ENCODE data around the gene TNK1. TPM values are rescaled to one million over a fixed set of nuclear protein-coding genes. Genes with fewer than 3 reads are reported as not detected.

TNK1 gene
- total and polyA plus RNA-seq, 7 donors = 0.56 to 1.7 (median 0.82) TPM

- no peaks in the 10 kb centered on the region for H3K36me3 ChIP-seq (ENCODE audit: insufficient read depth in 1 of 2, low read depth in 1 of 2)
- no peak within 1 kb of the TSS for H3K4me3 ChIP-seq
- H3K9me3 ChIP-seq = no peaks in the 10 kb centered on the region
- 75 to 87% (median 80%) methylated on average over 6 to 7 of the region's 7 CpGs for WGBS, 3 donors
- no peak for ATAC-seq
- H3K4me1 ChIP-seq = no peaks in the 10 kb centered on the region
- TF ChIP-seq, protein P1, sequence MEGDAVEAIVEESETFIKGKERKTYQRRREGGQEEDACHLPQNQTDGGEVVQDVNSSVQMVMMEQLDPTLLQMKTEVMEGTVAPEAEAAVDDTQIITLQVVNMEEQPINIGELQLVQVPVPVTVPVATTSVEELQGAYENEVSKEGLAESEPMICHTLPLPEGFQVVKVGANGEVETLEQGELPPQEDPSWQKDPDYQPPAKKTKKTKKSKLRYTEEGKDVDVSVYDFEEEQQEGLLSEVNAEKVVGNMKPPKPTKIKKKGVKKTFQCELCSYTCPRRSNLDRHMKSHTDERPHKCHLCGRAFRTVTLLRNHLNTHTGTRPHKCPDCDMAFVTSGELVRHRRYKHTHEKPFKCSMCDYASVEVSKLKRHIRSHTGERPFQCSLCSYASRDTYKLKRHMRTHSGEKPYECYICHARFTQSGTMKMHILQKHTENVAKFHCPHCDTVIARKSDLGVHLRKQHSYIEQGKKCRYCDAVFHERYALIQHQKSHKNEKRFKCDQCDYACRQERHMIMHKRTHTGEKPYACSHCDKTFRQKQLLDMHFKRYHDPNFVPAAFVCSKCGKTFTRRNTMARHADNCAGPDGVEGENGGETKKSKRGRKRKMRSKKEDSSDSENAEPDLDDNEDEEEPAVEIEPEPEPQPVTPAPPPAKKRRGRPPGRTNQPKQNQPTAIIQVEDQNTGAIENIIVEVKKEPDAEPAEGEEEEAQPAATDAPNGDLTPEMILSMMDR (IDR thresholded peaks at IDR 0.05) = no peak
- intact Hi-C loops (cut with DNase I) = no loop called here
- no peak for DNase-seq
- no peaks in the 10 kb centered on the region for H3K27me3 ChIP-seq (ENCODE audit: insufficient read depth in 3 of 3, low read length in 2 of 3)
- H3K27ac ChIP-seq = no peak within 1 kb of the TSS
Observed at GRCh38 chr17:7425316-7425715, 44.4 kb downstream of the TNK1 start, which contains the start of gene SPEM2. Gene SPEM2, plus strand, starts transcription at chr17:7425616. Its CDS starts 73 bp downstream, at chr17:7425689.

DNA sequence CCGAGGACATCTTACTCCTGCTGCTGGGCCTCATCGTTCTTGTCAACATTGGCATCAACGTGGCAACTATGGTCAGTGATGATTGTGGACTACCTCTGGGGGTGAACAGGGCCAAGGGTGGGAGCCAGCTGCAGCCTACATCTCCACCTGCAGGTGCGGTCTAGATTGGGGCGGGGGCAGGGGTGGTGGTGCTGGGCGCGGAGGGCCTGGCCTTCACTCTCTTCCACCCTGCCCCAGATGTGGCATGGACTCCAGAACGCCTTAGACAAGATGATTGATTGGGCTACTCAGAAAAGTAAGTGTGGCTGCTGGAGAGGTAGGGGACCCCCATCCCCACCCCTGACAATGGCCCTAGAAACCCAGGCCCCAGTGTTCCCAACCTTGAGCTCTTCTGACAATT, 44.9 kb downstream of the TNK1 start:
- Histone ChIP-seq H3K4me1 (no peaks in the 10 kb centered on the region), H3K36me3 (ENCODE audit: insufficient read depth in 1 of 2, low read depth in 1 of 2) (no peaks in the 10 kb centered on the region), H3K9me3 (no peaks in the 10 kb centered on the region), H3K27ac (no peak overlapping the region), H3K27me3 (ENCODE audit: insufficient read depth in 3 of 3, low read length in 2 of 3) (no peaks in the 10 kb centered on the region), H3K4me3 (no peak overlapping the region)
- 84 to 91% (median 88%) methylated on average over 8 of the region's 8 CpGs for WGBS, 3 donors
- TF ChIP-seq, protein P1 (IDR thresholded peaks at IDR 0.05) = no peak
- intact Hi-C loops (cut with DNase I) = no loop called here
- ATAC-seq = no peak
- DNase-seq = no peak

GRCh38 chr17:7426203-7426863, 45.4 kb downstream of the TNK1 start:
- DNase-seq = no peak
- no peak for ATAC-seq
- 92 to 94% (median 93%) methylated on average over 33 of the region's 33 CpGs for WGBS, 3 donors
- Histone ChIP-seq H3K27me3 (ENCODE audit: insufficient read depth in 3 of 3, low read length in 2 of 3) (no peaks in the 10 kb centered on the region), H3K27ac (no peak overlapping the region), H3K9me3 (no peaks in the 10 kb centered on the region), H3K36me3 (ENCODE audit: insufficient read depth in 1 of 2, low read depth in 1 of 2) (no peaks in the 10 kb centered on the region), H3K4me1 (no peaks in the 10 kb centered on the region), H3K4me3 (no peak overlapping the region)
- intact Hi-C loops (cut with DNase I) = no loop called here
- TF ChIP-seq, protein P1 (IDR thresholded peaks at IDR 0.05) = no peak

DNA sequence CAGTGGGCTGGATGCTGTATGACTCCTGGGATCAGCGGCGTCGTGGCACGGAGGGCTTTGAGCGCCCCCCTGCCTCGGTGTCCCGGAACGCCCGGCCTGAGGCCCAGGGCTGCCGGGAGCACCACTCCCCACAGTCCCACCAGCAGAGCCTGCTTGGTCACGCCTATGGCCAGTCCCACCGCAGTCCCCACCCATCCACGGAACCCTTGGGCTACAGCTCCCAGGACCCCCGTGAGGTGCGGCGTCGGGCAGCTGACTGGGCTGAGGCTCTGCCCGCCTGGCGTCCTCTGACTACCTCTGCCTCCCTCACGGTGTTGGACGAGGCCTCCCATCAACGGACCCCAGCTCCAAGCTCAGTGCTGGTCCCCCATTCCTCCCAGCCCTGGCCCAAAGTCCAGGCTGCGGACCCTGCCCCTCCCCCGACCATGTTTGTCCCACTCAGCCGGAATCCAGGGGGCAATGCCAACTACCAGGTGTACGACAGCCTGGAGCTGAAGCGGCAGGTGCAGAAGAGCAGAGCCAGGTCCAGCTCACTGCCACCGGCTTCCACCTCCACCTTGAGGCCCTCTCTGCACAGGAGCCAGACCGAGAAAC, 46.1 kb downstream of the TNK1 start:
- H3K4me3 ChIP-seq = no peak overlapping the region
- intact Hi-C loops (cut with DNase I) = no loop called here
- no peaks in the 10 kb centered on the region for H3K4me1 ChIP-seq
- TF ChIP-seq, protein P1 (IDR thresholded peaks at IDR 0.05) = no peak
- WGBS, 3 donors = 88 to 92% (median 88%) methylated on average over 28 to 29 of the region's 29 CpGs
- DNase-seq (no peak), ATAC-seq (no peak)
- no peaks in the 10 kb centered on the region for H3K27me3 ChIP-seq (ENCODE audit: insufficient read depth in 3 of 3, low read length in 2 of 3)
- H3K36me3 ChIP-seq (ENCODE audit: insufficient read depth in 1 of 2, low read depth in 1 of 2) = no peaks in the 10 kb centered on the region
- H3K9me3 ChIP-seq = no peaks in the 10 kb centered on the region
- no peak overlapping the region for H3K27ac ChIP-seq

All from psoas muscle (tissue), 8 donors.